PFSK-1 (cell line): Measurements from ENCODE around the gene PABPC4L.

Experiments used
- FOXP2 ChIP-seq: optimal IDR thresholded peaks from 2 replicates; pipeline ENCODE3; 2011; ENCODE audit warnings: borderline replicate concordance, control low read depth, inconsistent platforms; ENCODE audit not compliant: insufficient read depth; ENCODE audit errors: extremely low read length, extremely low read depth
- POLR2AphosphoS5 ChIP-seq: IDR thresholded peaks from 2 replicates; pipeline ENCODE4 v1.6.1; 2012; ENCODE audit warnings: low read depth, mild to moderate bottlenecking, control low read depth, low read length, moderate library complexity
- SIN3A ChIP-seq: IDR thresholded peaks from 2 replicates; pipeline ENCODE4 v1.6.1; 2012; ENCODE audit warnings: mild to moderate bottlenecking, low read length, moderate library complexity, borderline replicate concordance; ENCODE audit not compliant: insufficient read depth
- TAF1 ChIP-seq: IDR thresholded peaks from 2 replicates; pipeline ENCODE4 v1.6.1; 2012; ENCODE audit warnings: low read length, control low read depth, borderline replicate concordance; ENCODE audit not compliant: insufficient read depth
- TF ChIP-seq, protein P1 (sequence below), 2 experiments: IDR thresholded peaks; 2 replicates each; pipeline versions ENCODE4 v1.6.1 to v1.8.0; 2011 to 2012; ENCODE audit warnings: low read depth in 2 of 2, low read length in 2 of 2, control low read depth in 1 of 2, inconsistent platforms in 1 of 2, mild to moderate bottlenecking in 1 of 2, moderate library complexity in 1 of 2; ENCODE audit not compliant: insufficient read depth in 1 of 2

Gene PABPC4L

DNA sequence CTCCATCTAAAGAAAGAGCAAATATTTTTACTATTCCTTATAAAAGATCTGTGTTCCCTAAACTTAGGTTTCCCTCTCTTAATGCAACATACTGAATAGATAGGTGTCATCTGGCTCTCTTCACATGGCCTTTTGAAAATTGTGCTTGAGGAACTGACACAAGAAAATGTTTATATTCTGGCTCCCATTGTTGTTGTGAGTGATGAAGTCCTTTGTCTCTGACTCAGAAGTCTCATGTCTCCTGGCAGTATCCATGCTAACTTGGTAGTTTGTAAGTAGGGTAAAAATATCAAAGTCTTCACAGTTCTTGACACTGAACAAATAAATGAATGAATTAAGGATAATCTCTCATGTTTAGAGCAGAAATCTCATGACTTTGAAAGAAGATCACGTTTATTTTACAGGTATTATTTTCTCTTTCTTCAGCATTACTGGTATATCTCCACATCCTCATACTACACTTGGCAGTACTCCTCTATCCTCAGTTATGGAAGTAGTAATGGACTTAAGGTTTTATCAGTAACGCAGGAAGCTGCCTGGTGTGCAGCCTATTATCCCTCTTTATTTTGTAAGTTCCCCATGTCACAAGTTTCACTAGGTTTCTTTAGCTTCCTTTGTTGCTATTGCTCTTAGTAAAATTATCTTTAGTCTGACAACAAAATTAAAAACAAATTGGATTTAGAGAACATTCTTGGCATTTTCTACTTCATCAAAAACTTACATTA lies 14.2 kb upstream of the PABPC4L start:
- no peak for TF ChIP-seq POLR2AphosphoS5
- TF ChIP-seq, protein P1, sequence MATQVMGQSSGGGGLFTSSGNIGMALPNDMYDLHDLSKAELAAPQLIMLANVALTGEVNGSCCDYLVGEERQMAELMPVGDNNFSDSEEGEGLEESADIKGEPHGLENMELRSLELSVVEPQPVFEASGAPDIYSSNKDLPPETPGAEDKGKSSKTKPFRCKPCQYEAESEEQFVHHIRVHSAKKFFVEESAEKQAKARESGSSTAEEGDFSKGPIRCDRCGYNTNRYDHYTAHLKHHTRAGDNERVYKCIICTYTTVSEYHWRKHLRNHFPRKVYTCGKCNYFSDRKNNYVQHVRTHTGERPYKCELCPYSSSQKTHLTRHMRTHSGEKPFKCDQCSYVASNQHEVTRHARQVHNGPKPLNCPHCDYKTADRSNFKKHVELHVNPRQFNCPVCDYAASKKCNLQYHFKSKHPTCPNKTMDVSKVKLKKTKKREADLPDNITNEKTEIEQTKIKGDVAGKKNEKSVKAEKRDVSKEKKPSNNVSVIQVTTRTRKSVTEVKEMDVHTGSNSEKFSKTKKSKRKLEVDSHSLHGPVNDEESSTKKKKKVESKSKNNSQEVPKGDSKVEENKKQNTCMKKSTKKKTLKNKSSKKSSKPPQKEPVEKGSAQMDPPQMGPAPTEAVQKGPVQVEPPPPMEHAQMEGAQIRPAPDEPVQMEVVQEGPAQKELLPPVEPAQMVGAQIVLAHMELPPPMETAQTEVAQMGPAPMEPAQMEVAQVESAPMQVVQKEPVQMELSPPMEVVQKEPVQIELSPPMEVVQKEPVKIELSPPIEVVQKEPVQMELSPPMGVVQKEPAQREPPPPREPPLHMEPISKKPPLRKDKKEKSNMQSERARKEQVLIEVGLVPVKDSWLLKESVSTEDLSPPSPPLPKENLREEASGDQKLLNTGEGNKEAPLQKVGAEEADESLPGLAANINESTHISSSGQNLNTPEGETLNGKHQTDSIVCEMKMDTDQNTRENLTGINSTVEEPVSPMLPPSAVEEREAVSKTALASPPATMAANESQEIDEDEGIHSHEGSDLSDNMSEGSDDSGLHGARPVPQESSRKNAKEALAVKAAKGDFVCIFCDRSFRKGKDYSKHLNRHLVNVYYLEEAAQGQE (IDR thresholded peaks at IDR 0.05; ENCODE audit: insufficient read depth in 1 of 2, low read depth in 2 of 2, low read length in 2 of 2), result no peak
- TF ChIP-seq TAF1, result no peak
- no peak for TF ChIP-seq FOXP2
- no peak for TF ChIP-seq SIN3A

DNA sequence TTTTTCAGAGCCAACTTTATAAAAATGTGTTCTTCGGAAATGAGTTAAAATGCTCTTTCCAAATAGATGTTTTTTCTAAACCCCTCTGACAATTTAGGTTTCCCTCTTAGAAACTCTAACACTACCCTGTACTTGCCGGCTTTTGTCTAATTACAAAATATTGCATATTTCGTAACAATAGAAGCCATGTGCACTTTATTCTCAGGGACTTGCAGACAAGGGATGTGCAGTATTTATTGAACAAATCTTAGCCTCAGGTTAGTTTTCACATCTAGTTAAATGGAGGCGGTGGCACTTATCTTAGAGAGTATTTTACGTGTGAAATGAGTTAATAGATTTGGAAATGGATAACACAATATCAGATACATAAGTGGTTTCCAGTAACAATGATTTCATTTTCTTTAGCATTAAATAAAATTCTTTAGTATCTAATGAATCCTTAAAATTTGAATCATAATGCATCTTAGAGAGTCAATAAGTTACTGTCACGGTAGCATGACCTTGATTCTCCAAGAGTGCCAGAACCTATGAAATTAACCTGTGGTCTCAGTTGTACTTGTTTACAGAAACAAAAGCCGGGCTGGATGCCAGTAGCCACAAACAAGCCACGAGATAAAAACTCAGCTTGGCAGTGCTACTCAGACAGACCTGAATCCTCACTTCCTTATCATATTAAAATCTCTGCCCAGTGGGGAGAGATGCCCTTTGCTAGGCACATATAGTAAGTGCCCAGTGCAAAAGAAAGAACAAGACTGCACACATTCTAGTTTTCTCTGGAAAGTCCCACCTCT lies 772 bp upstream of the PABPC4L start:
- no peak for TF ChIP-seq POLR2AphosphoS5
- TF ChIP-seq SIN3A, result no peak
- TF ChIP-seq TAF1, result no peak

DNA sequence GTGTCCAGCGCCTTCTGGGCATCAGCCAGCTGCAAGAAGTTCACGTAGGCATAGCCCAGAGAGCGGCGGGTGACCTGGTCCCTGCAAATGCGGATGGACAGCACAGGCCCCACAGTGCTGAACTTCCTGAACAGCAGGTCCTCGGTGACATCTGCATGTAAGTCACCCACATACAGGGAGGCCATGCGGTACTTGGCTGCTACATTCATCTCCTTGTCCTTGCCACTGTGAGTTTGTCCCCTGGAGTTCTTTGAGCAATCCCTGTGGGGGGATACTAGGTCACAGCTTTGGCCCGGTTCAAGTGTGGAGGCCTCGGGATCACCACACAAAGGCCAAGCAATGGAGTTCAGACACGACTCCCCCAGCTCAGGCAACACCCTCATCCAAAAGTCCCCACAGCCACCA lies 776 bp downstream of the PABPC4L start:
- TF ChIP-seq, protein P1 (IDR thresholded peaks at IDR 0.05; ENCODE audit: insufficient read depth in 1 of 2, low read depth in 2 of 2, low read length in 2 of 2), result no peak
- no peak for TF ChIP-seq POLR2AphosphoS5
- no peak for TF ChIP-seq SIN3A
- TF ChIP-seq FOXP2, result no peak
- no peak for TF ChIP-seq TAF1

DNA sequence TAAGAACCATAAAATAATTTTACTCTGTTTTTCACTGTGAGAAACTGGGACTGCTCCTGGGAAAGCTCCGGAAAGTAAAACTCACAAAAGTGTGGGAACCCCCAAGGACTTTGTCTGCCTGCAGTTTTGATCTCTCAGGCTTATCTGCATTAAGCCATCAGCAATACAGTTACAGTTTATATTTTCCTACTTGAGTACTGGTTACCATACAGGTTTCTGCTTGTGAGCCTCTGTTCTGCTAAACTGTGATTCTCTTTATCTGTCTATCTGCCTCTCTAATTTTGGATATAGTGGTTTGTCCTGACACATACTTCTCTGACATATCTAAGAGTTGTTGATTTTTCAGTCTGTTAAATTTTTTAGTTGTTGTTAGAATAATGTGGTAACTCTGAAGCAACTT lies 11.6 kb downstream of the PABPC4L start:
- TF ChIP-seq, protein P1 (IDR thresholded peaks at IDR 0.05; ENCODE audit: insufficient read depth in 1 of 2, low read depth in 2 of 2, low read length in 2 of 2), result no peak
- TF ChIP-seq POLR2AphosphoS5 (no peak), FOXP2 (no peak), SIN3A (no peak)

DNA sequence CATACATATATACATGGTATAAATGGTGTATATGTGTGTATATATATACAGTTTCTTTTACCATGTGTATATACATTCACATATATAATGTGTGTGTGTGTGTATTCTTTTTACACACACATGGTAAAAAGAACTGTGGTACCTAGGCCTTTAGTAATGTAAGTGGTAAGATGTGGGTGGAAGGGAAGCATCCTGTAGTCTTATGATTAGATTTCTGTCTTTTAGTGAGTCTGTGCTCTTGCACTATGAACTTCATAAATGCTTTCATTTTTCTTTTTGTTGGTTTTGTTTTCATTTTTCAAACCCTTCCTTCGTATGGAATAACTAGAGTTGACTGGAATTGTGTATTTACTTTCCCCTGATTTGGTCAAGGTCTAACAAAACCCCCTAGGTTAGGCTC lies 12.1 kb downstream of the PABPC4L start:
- TF ChIP-seq POLR2AphosphoS5 (no peak), TAF1 (no peak), FOXP2 (no peak), SIN3A (no peak)
- TF ChIP-seq, protein P1 (IDR thresholded peaks at IDR 0.05; ENCODE audit: insufficient read depth in 1 of 2, low read depth in 2 of 2, low read length in 2 of 2), result no peak
